ENCODE data around the gene ARG2.

Gene ARG2

GRCh38 chr14:67694791-67695393, 75.2 kb downstream of the ARG2 start:
- peak; percentile 90 for DNase-seq

GRCh38 chr14:67695394-67695949, 75.8 kb downstream of the ARG2 start, which contains the start of gene RDH11:
Gene RDH11 (minus strand): TSS chr14:67695764. CDS start chr14:67695703, 61 bp downstream.
- DNase-seq, result peak; percentile 92

- no peak for DNase-seq
These were observed 77.3 kb downstream of the ARG2 start for GRCh38 chr14:67697006-67697405.

GRCh38 chr14:67698179-67698578, 78.5 kb downstream of the ARG2 start:
- no peak for DNase-seq

All from fibroblast of skin of right biceps (primary cell).